Endothelial cell of umbilical vein (primary cell): ENCODE results near the gene NUDCD3. TPM values are rescaled to one million over a fixed set of nuclear protein-coding genes. Genes with fewer than 3 reads are reported as not detected.

ENCODE experiments used
- BruUV-seq: library from RNA; stranded (reverse); fragments of 400-500 nt; replicated peaks from 2 replicates; lab custom pipeline; 2021; lab: Mats Ljungman, UMichigan
- CTCF ChIA-PET: fragments of 300-600, 350-600 bp; sonication (Branson Sonifier 250); formaldehyde crosslinking; loops from one replicate; lab custom pipeline; 2021; ENCODE audit warnings: antibody characterized with exemption, inconsistent platforms; lab: Charles Lee
- POLR2A ChIA-PET: fragments of 300-600, 350-600 bp; sonication (Branson Sonifier 250); formaldehyde crosslinking; loops from one replicate; lab custom pipeline; 2021; ENCODE audit warnings: antibody characterized with exemption, inconsistent platforms; lab: Charles Lee
- DNase-seq: peaks from one replicate; pipeline ENCODE4 v3.0.0-alpha.2; 2011; ENCODE audit warnings: low read depth, low spot score
- FAIRE-seq: peaks from 2 replicates; lab custom pipeline; 2011; peaks lifted over from hg19 to GRCh38; lab: Jason Lieb, UNC
- H2AFZ ChIP-seq: 2 replicates; pipeline ENCODE4 v1.6.0; 2012; ENCODE audit warnings: low read depth, low read length, control low read depth, inconsistent platforms
- H3K27ac ChIP-seq: 2 replicates; pipeline ENCODE4 v1.5.1; 2011; ENCODE audit warnings: low read depth, mild to moderate bottlenecking, control low read depth, low read length, moderate library complexity; ENCODE audit not compliant: insufficient read depth
- H3K27me3 ChIP-seq, 2 experiments: 2 replicates each; pipeline versions ENCODE4 v1.6.0 to v1.6.1; 2011; ENCODE audit warnings: low read length in 2 of 2, mixed read lengths in 1 of 2; ENCODE audit not compliant: control insufficient read depth in 2 of 2, insufficient read depth in 2 of 2
- H3K36me3 ChIP-seq, 2 experiments: 2 replicates in 1 of 2; 3 replicates in 1 of 2; pipeline ENCODE4 v1.5.1; 2011; ENCODE audit warnings: low read length in 2 of 2, mild to moderate bottlenecking in 1 of 2, moderate library complexity in 1 of 2; ENCODE audit not compliant: control insufficient read depth in 2 of 2, insufficient read depth in 2 of 2; ENCODE audit errors: extremely low read depth in 1 of 2
- H3K4me1 ChIP-seq: 3 replicates; pipeline ENCODE4 v1.5.1; 2011; ENCODE audit warnings: mild to moderate bottlenecking, low read length; ENCODE audit not compliant: control insufficient read depth, insufficient read depth; ENCODE audit errors: extremely low read depth
- H3K4me2 ChIP-seq: 2 replicates; pipeline ENCODE4 v1.6.1; 2011; ENCODE audit warnings: low read length, control low read depth, mixed read lengths; ENCODE audit not compliant: insufficient read depth
- H3K4me3 ChIP-seq, 3 experiments: fragments of 200-600 bp in 1 of 3; sonication (generic), shearing (Covaris generic) in 1 of 3; replicated peaks in 1 of 3; 2 replicates each; pipeline ENCODE4 v1.5.1; 2011 to 2016; ENCODE audit warnings: control low read depth in 3 of 3, low read length in 3 of 3, mild to moderate bottlenecking in 2 of 3, inconsistent platforms in 1 of 3, low read depth in 1 of 3, moderate library complexity in 1 of 3; ENCODE audit not compliant: insufficient read depth in 1 of 3
- H3K79me2 ChIP-seq: 2 replicates; pipeline ENCODE4 v1.6.0; 2012; ENCODE audit warnings: low read length, inconsistent platforms; ENCODE audit not compliant: control insufficient read depth, insufficient read depth
- H3K9ac ChIP-seq: replicated peaks from 2 replicates; pipeline ENCODE3; 2011; ENCODE audit warnings: low read length, control low read depth; ENCODE audit not compliant: insufficient read depth; ENCODE audit errors: extremely low read depth
- H3K9me1 ChIP-seq: replicated peaks from 3 replicates; pipeline ENCODE4 v1.6.0; 2011; ENCODE audit warnings: mild to moderate bottlenecking, low read length; ENCODE audit not compliant: control insufficient read depth, insufficient read depth; ENCODE audit errors: extremely low read depth
- H3K9me3 ChIP-seq: replicated peaks from 2 replicates; pipeline ENCODE4 v1.5.1; 2012; ENCODE audit warnings: low read length, inconsistent platforms; ENCODE audit not compliant: control insufficient read depth, insufficient read depth
- H4K20me1 ChIP-seq: replicated peaks from 2 replicates; pipeline ENCODE3; 2011; ENCODE audit warnings: mild to moderate bottlenecking, low read length; ENCODE audit not compliant: control insufficient read depth, insufficient read depth; ENCODE audit errors: extremely low read depth
- EZH2 ChIP-seq: IDR thresholded peaks from 2 replicates; pipeline ENCODE4 v1.6.1; 2012; ENCODE audit warnings: borderline replicate concordance, low read depth, mild to moderate bottlenecking, moderate library complexity, low read length, inconsistent platforms; ENCODE audit not compliant: severe bottlenecking
- FOS ChIP-seq: IDR thresholded peaks from 2 replicates; pipeline ENCODE4 v1.6.1; 2011; ENCODE audit warnings: mild to moderate bottlenecking, low read length, moderate library complexity, borderline replicate concordance; ENCODE audit not compliant: insufficient read depth
- GATA2 ChIP-seq: IDR thresholded peaks from 2 replicates; pipeline ENCODE4 v1.7.0; 2011; ENCODE audit warnings: low read depth, mild to moderate bottlenecking, moderate library complexity, mixed read lengths, low read length; ENCODE audit not compliant: insufficient read length, insufficient read depth
- JUN ChIP-seq: IDR thresholded peaks from 2 replicates; pipeline ENCODE4 v1.6.1; 2011; ENCODE audit warnings: borderline replicate concordance, low read depth; ENCODE audit not compliant: insufficient read length, insufficient read depth
- MAX ChIP-seq: IDR thresholded peaks from 2 replicates; pipeline ENCODE4 v1.6.1; 2011; ENCODE audit not compliant: insufficient read depth, insufficient read length
- MYC ChIP-seq: IDR thresholded peaks from one replicate; pipeline ENCODE4 v1.6.1; 2011; ENCODE audit warnings: mild to moderate bottlenecking, low read depth, low read length
- POLR2A ChIP-seq: IDR thresholded peaks from 2 replicates; pipeline ENCODE4 v1.6.1; 2012; ENCODE audit warnings: low read depth, mild to moderate bottlenecking, control low read depth, low read length
- POLR2AphosphoS5 ChIP-seq: IDR thresholded peaks from 2 replicates; pipeline ENCODE4 v1.6.1; 2012; ENCODE audit warnings: low read depth, mild to moderate bottlenecking, control low read depth, low read length, moderate library complexity; ENCODE audit not compliant: insufficient read depth
- dilution Hi-C: fragments of 300-500 bp; cut with MboI; formaldehyde crosslinking; loops from one replicate; pipeline ENCODE4 v1.15.0; 2019; ENCODE audit warnings: low sequenced_read_pairs; ENCODE audit not compliant: extremely low pct_ligation_motif_present
- intact Hi-C: fragments of 100-400 bp; cut with micrococcal nuclease; formaldehyde crosslinking; loops from one replicate; pipeline ENCODE4 v1.10.0; 2022
- polyA plus RNA-seq, 4 experiments: library from polyadenylated mRNA; depleted of rRNA in 3 of 4; stranded (reverse) in 3 of 4; unstranded in 1 of 4; fragments of >200 nt; gene quantifications; 2 replicates each; pipeline versions ENCODE4 v1.2.1 to v1.2.3, GENCODE V29; 2011 to 2012; ENCODE audit warnings: missing spikeins in 1 of 4
- total RNA-seq: library from RNA; stranded (reverse); gene quantifications from 2 replicates; pipeline ENCODE4 v1.2.3, GENCODE V29; 2021
- TF ChIP-seq, protein P1 (sequence below), 2 donors: IDR thresholded peaks; 1 replicate in 1 of 2; 2 replicates in 1 of 2; pipeline ENCODE4 v1.5.1; 2011; ENCODE audit warnings: low read length in 2 of 2, mild to moderate bottlenecking in 2 of 2, moderate library complexity in 2 of 2, control low read depth in 1 of 2, inconsistent platforms in 1 of 2, low read depth in 1 of 2; ENCODE audit not compliant: insufficient read depth in 1 of 2; ENCODE audit errors: extremely low read depth in 1 of 2

Gene NUDCD3
- total and polyA plus RNA-seq, 2 donors (not counting 3 experiments of a cell fraction or from before 2014, with no cell fraction given), result 50.6 to 137 TPM

- H4K20me1 ChIP-seq, result no peaks in the 10 kb centered on the region
- H3K9ac ChIP-seq, result no peak overlapping the region
- no peak overlapping the region for H2AFZ ChIP-seq
- H3K27me3 ChIP-seq, result peaks cover 6 to 14% of the 10 kb centered on the region in 2 experiments
- FAIRE-seq, result no peak
- intact Hi-C loops (no loop called here), dilution Hi-C loops (no loop called here)
- H3K4me3 ChIP-seq, result no peak overlapping the region
- ChIA-PET POLR2A (no interaction called here), CTCF (no interaction called here)
- H3K27ac ChIP-seq, result no peak overlapping the region
- TF ChIP-seq EZH2, result no peak
- H3K4me1 ChIP-seq, result no peaks in the 10 kb centered on the region
- no peaks in the 10 kb centered on the region for H3K79me2 ChIP-seq
- no TSS peak for BruUV-seq
- no peaks in the 10 kb centered on the region for H3K9me1 ChIP-seq
- no peaks in the 10 kb centered on the region for H3K36me3 ChIP-seq
- H3K4me2 ChIP-seq, result no peak overlapping the region
- no peaks in the 10 kb centered on the region for H3K9me3 ChIP-seq
- DNase-seq, result no peak
These were observed 158.8 kb downstream of the NUDCD3 start for GRCh38 chr7:44331682-44332081.

GRCh38 chr7:44330331-44330730 lies 160.1 kb downstream of the NUDCD3 start:
- no peaks in the 10 kb centered on the region for H3K9me1 ChIP-seq
- no peak overlapping the region for H3K4me2 ChIP-seq
- dilution Hi-C loops, result no loop called here
- H4K20me1 ChIP-seq, result no peaks in the 10 kb centered on the region
- ChIA-PET POLR2A (no interaction called here), CTCF (interaction anchor here (1.0 to 1.5 kb wide), 3 partner anchors 9 to 235 kb away, joined by 3 to 5 read pairs (median 3); no protein-coding TSS in a partner anchor)
- no peak overlapping the region for H3K27ac ChIP-seq
- TF ChIP-seq MAX (no peak), GATA2 (no peak), FOS (no peak), POLR2A (no peak), POLR2AphosphoS5 (no peak), MYC (no peak), JUN (no peak), EZH2 (no peak)
- TF ChIP-seq, protein P1, sequence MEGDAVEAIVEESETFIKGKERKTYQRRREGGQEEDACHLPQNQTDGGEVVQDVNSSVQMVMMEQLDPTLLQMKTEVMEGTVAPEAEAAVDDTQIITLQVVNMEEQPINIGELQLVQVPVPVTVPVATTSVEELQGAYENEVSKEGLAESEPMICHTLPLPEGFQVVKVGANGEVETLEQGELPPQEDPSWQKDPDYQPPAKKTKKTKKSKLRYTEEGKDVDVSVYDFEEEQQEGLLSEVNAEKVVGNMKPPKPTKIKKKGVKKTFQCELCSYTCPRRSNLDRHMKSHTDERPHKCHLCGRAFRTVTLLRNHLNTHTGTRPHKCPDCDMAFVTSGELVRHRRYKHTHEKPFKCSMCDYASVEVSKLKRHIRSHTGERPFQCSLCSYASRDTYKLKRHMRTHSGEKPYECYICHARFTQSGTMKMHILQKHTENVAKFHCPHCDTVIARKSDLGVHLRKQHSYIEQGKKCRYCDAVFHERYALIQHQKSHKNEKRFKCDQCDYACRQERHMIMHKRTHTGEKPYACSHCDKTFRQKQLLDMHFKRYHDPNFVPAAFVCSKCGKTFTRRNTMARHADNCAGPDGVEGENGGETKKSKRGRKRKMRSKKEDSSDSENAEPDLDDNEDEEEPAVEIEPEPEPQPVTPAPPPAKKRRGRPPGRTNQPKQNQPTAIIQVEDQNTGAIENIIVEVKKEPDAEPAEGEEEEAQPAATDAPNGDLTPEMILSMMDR (IDR thresholded peaks at IDR 0.05; ENCODE audit: extremely low read depth in 1 of 2, insufficient read depth in 1 of 2, low read depth in 1 of 2, low read length in 2 of 2), result no peak
- BruUV-seq, result no TSS peak
- no peaks in the 10 kb centered on the region for H3K36me3 ChIP-seq
- DNase-seq (no peak), FAIRE-seq (no peak)
- H3K9ac ChIP-seq, result no peak overlapping the region
- H2AFZ ChIP-seq, result no peak overlapping the region
- H3K4me3 ChIP-seq, result no peak overlapping the region
- intact Hi-C loops, result no loop called here
- no peaks in the 10 kb centered on the region for H3K9me3 ChIP-seq
- no peaks in the 10 kb centered on the region for H3K79me2 ChIP-seq
- H3K27me3 ChIP-seq, result peaks cover 11 to 17% of the 10 kb centered on the region in 2 experiments
- H3K4me1 ChIP-seq, result no peaks in the 10 kb centered on the region
